ENCODE data around the gene CFAP251. TPM values are rescaled to one million over a fixed set of nuclear protein-coding genes. Genes with fewer than 3 reads are reported as not detected.

The CFAP251 gene
- total and polyA plus RNA-seq, 2 of the 8 experiments (the other 6 are each of a cell fraction or from before 2014, with no cell fraction given): 1.8 to 2.9 TPM

- Histone ChIP-seq H3K23me2 (ENCODE audit: low read depth, low read length) (no peaks in the 10 kb centered on the region), H3K9me3 (ENCODE audit: insufficient read depth in 2 of 2, low read depth in 1 of 2, low read length in 1 of 2) (no peaks in the 10 kb centered on the region), H3K18ac (ENCODE audit: extremely low read depth, low read length) (no peak overlapping the region), H2BK5ac (ENCODE audit: low read depth, low read length) (no peak overlapping the region), H3K27ac (ENCODE audit: low read depth, low read length) (no peak overlapping the region), H3K14ac (ENCODE audit: insufficient read length) (no peak overlapping the region), H3K79me2 (ENCODE audit: control insufficient read depth in 1 of 2, insufficient read depth in 2 of 2, low read length in 2 of 2) (no peaks in the 10 kb centered on the region), H3K4ac (replicated peaks; ENCODE audit: insufficient read length, low read depth, low read length) (no peak overlapping the region), H2AFZ (ENCODE audit: low read length) (no peak overlapping the region), H3K4me3 (ENCODE audit: extremely low read depth in 1 of 4, insufficient read depth in 2 of 4, low read depth in 3 of 4, low read length in 4 of 4) (no peak overlapping the region), H2BK12ac (ENCODE audit: low read depth, low read length) (no peak overlapping the region), H3K79me1 (ENCODE audit: low read depth, low read length) (no peaks in the 10 kb centered on the region), H3K27me3 (replicated peaks in 1 of 4; ENCODE audit: control insufficient read depth in 3 of 4, extremely low read depth in 1 of 4, insufficient read depth in 3 of 4, low read length in 3 of 4) (no peaks in the 10 kb centered on the region), H2BK15ac (ENCODE audit: low read length) (0 out of 2 replicates have a peak overlapping the region, but pooled peaks have one; percentile 29), H3K4me2 (ENCODE audit: insufficient read depth in 1 of 2, low read depth in 2 of 2, low read length in 2 of 2) (no peak overlapping the region), H3K36me3 (ENCODE audit: control insufficient read depth in 2 of 4, insufficient read depth in 4 of 4, low read length in 3 of 4) (no peaks in the 10 kb centered on the region), H3K56ac (replicated peaks; ENCODE audit: insufficient read length, low read depth, low read length) (no peak overlapping the region), H3K4me1 (replicated peaks in 1 of 4; ENCODE audit: control insufficient read depth in 3 of 4, insufficient read depth in 4 of 4, low read length in 3 of 4) (peaks cover 0 to 3% (median 0%) of the 10 kb centered on the region in 4 experiments; a peak in 2 of 7 replicates), H2BK120ac (replicated peaks; ENCODE audit: low read depth, low read length) (no peak overlapping the region), H4K20me1 (replicated peaks in 1 of 2; ENCODE audit: control insufficient read depth in 1 of 2, insufficient read depth in 2 of 2, low read length in 2 of 2) (no peaks in the 10 kb centered on the region), H3K23ac (ENCODE audit: insufficient read length) (no peak overlapping the region), H3K9ac (replicated peaks in 1 of 4; ENCODE audit: extremely low read depth in 1 of 4, low read depth in 3 of 4, low read length in 3 of 4) (no peak overlapping the region), H4K91ac (replicated peaks; ENCODE audit: insufficient read length, low read length) (no peak overlapping the region), H2BK20ac (ENCODE audit: low read length) (no peak overlapping the region), H4K8ac (ENCODE audit: extremely low read depth, insufficient read depth, low read length) (no peak overlapping the region), H4K5ac (ENCODE audit: insufficient read length, low read depth, low read length) (no peak overlapping the region), H2AK5ac (ENCODE audit: low read depth, low read length) (no peak overlapping the region)
- whole genome bisulfite sequencing, 2 experiments (ENCODE audit: extremely low coverage in 1 of 2, insufficient coverage in 1 of 2, insufficient read length in 1 of 2, insufficient replicate concordance in 2 of 2, low coverage in 1 of 2, low lambda C conversion rate in 2 of 2, missing lambda C conversion rate in 1 of 2): 92% methylated on average over 24 of the region's 24 CpGs; no CpG with 5 or more reads in 1 of the 2 experiments
- DNase-seq (ENCODE audit: low read depth in 1 of 2, low spot score in 2 of 2) (no peak), FAIRE-seq (no peak)
- TF ChIP-seq SP4 (IDR thresholded peaks at IDR 0.05; ENCODE audit: low read length) (no peak), KDM1A (IDR thresholded peaks at IDR 0.05; ENCODE audit: borderline replicate concordance, low read length) (no peak), BCL11A (IDR thresholded peaks at IDR 0.05; ENCODE audit: low read depth in 2 of 2, low read length in 2 of 2) (no peak), CEBPB (IDR thresholded peaks at IDR 0.05; ENCODE audit: low read depth, low read length) (no peak), TCF12 (IDR thresholded peaks at IDR 0.05; ENCODE audit: low read depth, low read length) (no peak), JUN (IDR thresholded peaks at IDR 0.05; ENCODE audit: low read depth, low read length) (no peak), HDAC2 (IDR thresholded peaks at IDR 0.05; ENCODE audit: borderline replicate concordance in 1 of 2, low read depth in 2 of 2, low read length in 2 of 2) (no peak), NANOG (IDR thresholded peaks at IDR 0.05; ENCODE audit: insufficient read depth, low read depth, low read length, poor library complexity, severe bottlenecking) (no peak), SIRT6 (IDR thresholded peaks at IDR 0.05; ENCODE audit: low read length) (no peak), BACH1 (IDR thresholded peaks at IDR 0.05; ENCODE audit: low read length) (no peak)
- ChIA-PET POLR2A (ENCODE audit: partially characterized antibody) (interaction anchor here (1.0 to 1.8 kb wide), 3 partner anchors 10 to 15 kb away, joined by 3 to 9 read pairs (median 3); no protein-coding TSS in a partner anchor), CTCF (ENCODE audit: partially characterized antibody) (interaction anchor here (0.9 to 1.4 kb wide), 6 partner anchors 15 to 177 kb away, joined by 3 to 4 read pairs (median 3); partner anchors contain the start of genes CFAP251 and LRRC43)
Measured at GRCh38 chr12:122006186-122006926, 88.0 kb downstream of the CFAP251 start.

Measured in H1 (cell line).